H1 (cell line): ENCODE measurements around the gene KRT80. TPM values are rescaled to one million over a fixed set of nuclear protein-coding genes. Genes with fewer than 3 reads are reported as not detected.

Experiments
- CTCF ChIA-PET: fragments of 300-600 bp; sonication (Branson Sonifier 250); formaldehyde crosslinking; loops from one replicate; lab custom pipeline; 2021; ENCODE audit not compliant: partially characterized antibody; lab: Charles Lee
- POLR2A ChIA-PET: fragments of 300-600 bp; sonication (Branson Sonifier 250); formaldehyde crosslinking; loops from one replicate; lab custom pipeline; 2021; ENCODE audit warnings: inconsistent platforms; ENCODE audit not compliant: partially characterized antibody; lab: Charles Lee
- DNase-seq, 2 experiments: peaks; one replicate each; pipeline versions ENCODE4 v3.0.0 to v3.0.0-alpha.2; 2010 to 2022; ENCODE audit warnings: low spot score in 2 of 2, low read depth in 1 of 2, mixed read lengths in 1 of 2
- FAIRE-seq: peaks from 2 replicates; lab custom pipeline; 2011; peaks lifted over from hg19 to GRCh38; lab: Jason Lieb, UNC
- H2AFZ ChIP-seq: 2 replicates; pipeline ENCODE4 v1.8.1; 2012; ENCODE audit warnings: low read length, inconsistent platforms
- H2AK5ac ChIP-seq: 2 replicates; pipeline ENCODE4 v1.6.1; 2013; ENCODE audit warnings: low read depth, low read length
- H2BK120ac ChIP-seq: replicated peaks from 2 replicates; pipeline ENCODE3; 2013; ENCODE audit warnings: low read depth, low read length, inconsistent platforms
- H2BK12ac ChIP-seq: 2 replicates; pipeline ENCODE4 v1.6.1; 2013; ENCODE audit warnings: low read depth, low read length
- H2BK15ac ChIP-seq: 2 replicates; pipeline ENCODE4 v1.6.1; 2013; ENCODE audit warnings: low read length
- H2BK20ac ChIP-seq: 2 replicates; pipeline ENCODE4 v1.6.1; 2013; ENCODE audit warnings: low read length
- H2BK5ac ChIP-seq: 2 replicates; pipeline ENCODE4 v1.6.1; 2013; ENCODE audit warnings: low read depth, low read length
- H3K14ac ChIP-seq: 2 replicates; pipeline ENCODE4 v1.6.1; 2013; ENCODE audit warnings: inconsistent platforms; ENCODE audit not compliant: insufficient read length
- H3K18ac ChIP-seq: 2 replicates; pipeline ENCODE4 v1.6.1; 2013; ENCODE audit warnings: low read length; ENCODE audit errors: extremely low read depth
- H3K23ac ChIP-seq: 2 replicates; pipeline ENCODE4 v1.6.1; 2013; ENCODE audit warnings: inconsistent platforms; ENCODE audit not compliant: insufficient read length
- H3K23me2 ChIP-seq: 2 replicates; pipeline ENCODE4 v1.6.1; 2013; ENCODE audit warnings: low read depth, low read length
- H3K27ac ChIP-seq: 2 replicates; pipeline ENCODE4 v1.6.1; 2011; ENCODE audit warnings: low read depth, low read length, inconsistent platforms
- H3K27me3 ChIP-seq, 4 experiments: replicated peaks in 1 of 4; 1 replicate in 1 of 4; 2 replicates in 3 of 4; pipeline versions ENCODE4 v1.6.1 to v1.8.1; 2011 to 2013; ENCODE audit warnings: low read length in 3 of 4, mild to moderate bottlenecking in 3 of 4, inconsistent platforms in 2 of 4, mixed read lengths in 2 of 4, moderate library complexity in 1 of 4; ENCODE audit not compliant: control insufficient read depth in 3 of 4, insufficient read depth in 3 of 4; ENCODE audit errors: extremely low read depth in 1 of 4
- H3K36me3 ChIP-seq, 4 experiments: 2 replicates each; pipeline versions ENCODE4 v1.6.1 to v1.8.1; 2011 to 2013; ENCODE audit warnings: mild to moderate bottlenecking in 4 of 4, low read length in 3 of 4, moderate library complexity in 2 of 4, control low read depth in 1 of 4, inconsistent platforms in 1 of 4; ENCODE audit not compliant: insufficient read depth in 4 of 4, control insufficient read depth in 2 of 4
- H3K4ac ChIP-seq: replicated peaks from 2 replicates; pipeline ENCODE3; 2013; ENCODE audit warnings: low read length, low read depth, mixed read lengths, inconsistent platforms; ENCODE audit not compliant: insufficient read length
- H3K4me1 ChIP-seq, 4 experiments: replicated peaks in 1 of 4; 1 replicate in 1 of 4; 2 replicates in 3 of 4; pipeline versions ENCODE4 v1.6.1 to v1.8.1; 2011 to 2013; ENCODE audit warnings: low read length in 3 of 4, inconsistent platforms in 2 of 4, mixed read lengths in 1 of 4; ENCODE audit not compliant: insufficient read depth in 4 of 4, control insufficient read depth in 3 of 4
- H3K4me2 ChIP-seq, 2 experiments: 2 replicates each; pipeline versions ENCODE4 v1.6.1 to v1.8.1; 2011 to 2013; ENCODE audit warnings: low read depth in 2 of 2, low read length in 2 of 2, control low read depth in 1 of 2, inconsistent platforms in 1 of 2, mild to moderate bottlenecking in 1 of 2; ENCODE audit not compliant: insufficient read depth in 1 of 2
- H3K4me3 ChIP-seq, 4 experiments: fragments of 200-600, 300-600 bp in 1 of 4; sonication (generic), shearing (Covaris generic), sonication (Bioruptor Twin) in 1 of 4; 2 replicates each; pipeline versions ENCODE4 v1.5.1 to v1.8.1; 2011 to 2016; ENCODE audit warnings: low read length in 4 of 4, low read depth in 3 of 4, control low read depth in 2 of 4, inconsistent platforms in 2 of 4, mild to moderate bottlenecking in 2 of 4, mixed read lengths in 1 of 4, moderate library complexity in 1 of 4; ENCODE audit not compliant: insufficient read depth in 2 of 4; ENCODE audit errors: extremely low read depth in 1 of 4
- H3K56ac ChIP-seq: replicated peaks from 2 replicates; pipeline ENCODE3; 2013; ENCODE audit warnings: low read depth, mild to moderate bottlenecking, mixed read lengths, low read length, inconsistent platforms; ENCODE audit not compliant: insufficient read length
- H3K79me1 ChIP-seq: 2 replicates; pipeline ENCODE4 v1.6.1; 2013; ENCODE audit warnings: low read depth, low read length, control low read depth
- H3K79me2 ChIP-seq, 2 experiments: 2 replicates each; pipeline versions ENCODE4 v1.6.1 to v1.8.1; 2012 to 2013; ENCODE audit warnings: low read length in 2 of 2, mild to moderate bottlenecking in 2 of 2, inconsistent platforms in 1 of 2; ENCODE audit not compliant: insufficient read depth in 2 of 2, control insufficient read depth in 1 of 2
- H3K9ac ChIP-seq, 4 experiments: replicated peaks in 1 of 4; 1 replicate in 1 of 4; 2 replicates in 3 of 4; pipeline versions ENCODE4 v1.6.1 to v1.8.1; 2011 to 2013; ENCODE audit warnings: low read depth in 3 of 4, low read length in 3 of 4, control low read depth in 2 of 4, mild to moderate bottlenecking in 2 of 4, moderate library complexity in 2 of 4, inconsistent platforms in 1 of 4; ENCODE audit errors: extremely low read depth in 1 of 4
- H3K9me3 ChIP-seq, 2 experiments: 2 replicates each; pipeline versions ENCODE4 v1.6.1 to v1.8.1; 2012 to 2013; ENCODE audit warnings: mild to moderate bottlenecking in 2 of 2, moderate library complexity in 2 of 2, control low read depth in 1 of 2, inconsistent platforms in 1 of 2, low read depth in 1 of 2, low read length in 1 of 2, mixed read lengths in 1 of 2; ENCODE audit not compliant: insufficient read depth in 2 of 2
- H4K20me1 ChIP-seq, 2 experiments: replicated peaks in 1 of 2; 2 replicates each; pipeline versions ENCODE3 to v1.8.1; 2011 to 2013; ENCODE audit warnings: inconsistent platforms in 2 of 2, low read length in 2 of 2, mild to moderate bottlenecking in 1 of 2; ENCODE audit not compliant: insufficient read depth in 2 of 2, control insufficient read depth in 1 of 2
- H4K5ac ChIP-seq: 2 replicates; pipeline ENCODE4 v1.6.1; 2013; ENCODE audit warnings: low read length, low read depth, mixed read lengths, inconsistent platforms; ENCODE audit not compliant: insufficient read length
- H4K8ac ChIP-seq: 2 replicates; pipeline ENCODE4 v1.8.0; 2013; ENCODE audit warnings: mild to moderate bottlenecking, moderate library complexity, low read length, inconsistent platforms; ENCODE audit not compliant: insufficient read depth; ENCODE audit errors: extremely low read depth
- H4K91ac ChIP-seq: replicated peaks from 2 replicates; pipeline ENCODE3; 2013; ENCODE audit warnings: low read length, mixed read lengths, inconsistent platforms; ENCODE audit not compliant: insufficient read length
- CBX8 ChIP-seq: fragments of 300-800, 300-1000 bp; sonication (generic); IDR thresholded peaks from 2 replicates; pipeline ENCODE4 v1.7.1; 2016; ENCODE audit warnings: low read depth, low read length, borderline replicate concordance
- RFX5 ChIP-seq: IDR thresholded peaks from 2 replicates; pipeline ENCODE4 v1.6.1; 2011; ENCODE audit warnings: low read depth, low read length, improper control_type of control experiment, borderline replicate concordance
- SUZ12 ChIP-seq: fragments of 200-600 bp; sonication (generic); IDR thresholded peaks from 2 replicates; pipeline ENCODE4 v1.6.1; 2012; ENCODE audit warnings: mild to moderate bottlenecking, inconsistent platforms, low read length, moderate library complexity, mixed read lengths
- USF2 ChIP-seq: IDR thresholded peaks from 2 replicates; pipeline ENCODE4 v1.6.1; 2011; ENCODE audit warnings: low read length, improper control_type of control experiment
- WGBS, 2 experiments: shearing (Covaris generic) in 1 of 2; methylation state at CpG; one replicate each; pipeline versions ENCODE4 v1.1.6 to v1.1.7; 2013 to 2015; ENCODE audit warnings: low lambda C conversion rate in 2 of 2, mixed read lengths in 2 of 2, inconsistent platforms in 1 of 2, low coverage in 1 of 2, missing lambda C conversion rate in 1 of 2; ENCODE audit not compliant: insufficient replicate concordance in 2 of 2, insufficient coverage in 1 of 2, insufficient read length in 1 of 2; ENCODE audit errors: extremely low coverage in 1 of 2, missing lambda C conversion rate in 1 of 2; 5-methylcytosine and 5-hydroxymethylcytosine counted together
- polyA plus RNA-seq, 7 experiments: library from polyadenylated mRNA; depleted of rRNA in 3 of 7; stranded (reverse) in 5 of 7; unstranded in 2 of 7; fragments of >200 nt in 5 of 7; fragments of 200-250 nt in 2 of 7; gene quantifications; 1 replicate in 5 of 7; 2 replicates in 1 of 7; 4 replicates in 1 of 7; pipeline versions ENCODE4 v1.2.1 to v1.2.3, GENCODE V29; 2011 to 2013; ENCODE audit warnings: missing spikeins in 2 of 7, mixed read lengths in 2 of 7
- total RNA-seq: library from RNA; stranded (reverse); fragmentation: NEBNext Ultra II Directional; extraction: Animal tissue kit (Norgen Biotek cat#: 25700); gene quantifications from 2 replicates; pipeline ENCODE4 v1.2.1, GENCODE V29; 2021

The KRT80 gene
- total and polyA plus RNA-seq, 2 of the 8 experiments (the other 6 are each of a cell fraction or from before 2014, with no cell fraction given) = 0.05 TPM; not detected in 1

GRCh38 chr12:52132754-52133161 is 59.1 kb downstream of the KRT80 start:
- Histone ChIP-seq H4K5ac (no peak overlapping the region), H2AK5ac (no peak overlapping the region), H3K27me3 (no peaks in the 10 kb centered on the region), H3K9me3 (no peaks in the 10 kb centered on the region), H2BK20ac (no peak overlapping the region), H3K23ac (no peak overlapping the region), H3K79me1 (no peaks in the 10 kb centered on the region), H3K4me3 (no peak overlapping the region), H4K8ac (no peak overlapping the region), H3K79me2 (no peaks in the 10 kb centered on the region), H3K27ac (no peak overlapping the region), H3K23me2 (no peaks in the 10 kb centered on the region), H2AFZ (no peak overlapping the region), H2BK120ac (no peak overlapping the region), H3K9ac (no peak overlapping the region), H3K4me1 (peaks cover 0 to 6% (median 4%) of the 10 kb centered on the region in 4 experiments; a peak in 5 of 7 replicates), H4K20me1 (no peaks in the 10 kb centered on the region), H3K4ac (no peak overlapping the region), H3K36me3 (no peaks in the 10 kb centered on the region), H3K18ac (no peak overlapping the region), H4K91ac (no peak overlapping the region), H3K56ac (no peak overlapping the region), H2BK5ac (no peak overlapping the region), H3K4me2 (no peak overlapping the region), H2BK15ac (no peak overlapping the region), H2BK12ac (no peak overlapping the region), H3K14ac (no peak overlapping the region)
- no peak for FAIRE-seq
- DNase-seq = no peak
- ChIA-PET POLR2A (interaction anchor here (0.8 kb wide), 1 partner anchor 10 kb away, joined by 3 read pairs; no protein-coding TSS in a partner anchor), CTCF (interaction anchor here (1.0 to 1.6 kb wide), 7 partner anchors 8 to 247 kb away, joined by 3 to 9 read pairs (median 3); no protein-coding TSS in a partner anchor)
- TF ChIP-seq USF2 (no peak), SUZ12 (no peak), CBX8 (no peak), RFX5 (no peak)
- 86% methylated on average over 3 of the region's 3 CpGs; no CpG with 5 or more reads in 1 of the 2 experiments for WGBS, 2 experiments
